HG02840 (cell line): Measurements from ENCODE around the gene HM13.
"Not testable (repeated sequence)": the region's sequence is repeated elsewhere in the genome, so short reads cannot be mapped to it uniquely, and the experiment has no call there.

Source experiments
- ATAC-seq: cut with Tn5 transposase; IDR thresholded peaks from one replicate; pipeline ENCODE4 v1.9.1; 2021; ENCODE audit warnings: mild to moderate bottlenecking, moderate library complexity, moderate number of reproducible peaks; ENCODE audit not compliant: unreplicated experiment, low FRiP score

The HM13 gene

GRCh38 chr20:31497838-31498540, 16.3 kb upstream of the HM13 start:
- no peak for ATAC-seq

GRCh38 chr20:31500527-31500926, 13.7 kb upstream of the HM13 start:
- ATAC-seq = no peak

GRCh38 chr20:31502884-31503673, 11.2 kb upstream of the HM13 start:
- ATAC-seq = peak; percentile 80

GRCh38 chr20:31505903-31506302, 8.3 kb upstream of the HM13 start:
- ATAC-seq = no peak

GRCh38 chr20:31508517-31509244, 5.6 kb upstream of the HM13 start:
- no peak for ATAC-seq

- peak; percentile 5 for ATAC-seq
Measured at GRCh38 chr20:31515072-31515774, 981 bp downstream of the HM13 start.

GRCh38 chr20:31515775-31516107, 1.5 kb downstream of the HM13 start:
- no peak for ATAC-seq

GRCh38 chr20:31516166-31516565, 1.9 kb downstream of the HM13 start:
- no peak for ATAC-seq

GRCh38 chr20:31516651-31517050, 2.4 kb downstream of the HM13 start:
- no peak for ATAC-seq

GRCh38 chr20:31517373-31517772, 3.1 kb downstream of the HM13 start:
- ATAC-seq = no peak

GRCh38 chr20:31521267-31521666, 7.0 kb downstream of the HM13 start:
- ATAC-seq = not testable (repeated sequence)

GRCh38 chr20:31522731-31523130, 8.5 kb downstream of the HM13 start:
- no peak for ATAC-seq

GRCh38 chr20:31523361-31524283, 9.4 kb downstream of the HM13 start:
- ATAC-seq = no peak

- no peak for ATAC-seq
Measured at GRCh38 chr20:31527266-31527665, 13.0 kb downstream of the HM13 start.

- no peak for ATAC-seq
Measured at GRCh38 chr20:31535298-31535697, 21.1 kb downstream of the HM13 start.

- no peak for ATAC-seq
Measured at GRCh38 chr20:31536575-31536974, 22.3 kb downstream of the HM13 start.

GRCh38 chr20:31537116-31537871, 23.1 kb downstream of the HM13 start:
- no peak for ATAC-seq

GRCh38 chr20:31537890-31538289, 23.6 kb downstream of the HM13 start:
- no peak for ATAC-seq

GRCh38 chr20:31538326-31538725, 24.1 kb downstream of the HM13 start:
- no peak for ATAC-seq
